NB4 (cell line): Measurements from ENCODE around the gene CX3CR1.

Source experiments
- MYC ChIP-seq: IDR thresholded peaks from 2 replicates; pipeline ENCODE4 v1.6.1; 2011; ENCODE audit warnings: low read depth, low read length
- POLR2A ChIP-seq: IDR thresholded peaks from 2 replicates; pipeline ENCODE4 v1.6.1; 2011; ENCODE audit warnings: mild to moderate bottlenecking; ENCODE audit not compliant: insufficient read length; ENCODE audit errors: extremely low read depth
- TF ChIP-seq, protein P1 (sequence below): IDR thresholded peaks from one replicate; pipeline ENCODE4 v1.5.1; 2012; ENCODE audit warnings: low read depth, low read length
- TF ChIP-seq, protein P2 (sequence below): IDR thresholded peaks from 2 replicates; pipeline ENCODE4 v1.6.1; 2011; ENCODE audit warnings: low read depth, low read length

DNA sequence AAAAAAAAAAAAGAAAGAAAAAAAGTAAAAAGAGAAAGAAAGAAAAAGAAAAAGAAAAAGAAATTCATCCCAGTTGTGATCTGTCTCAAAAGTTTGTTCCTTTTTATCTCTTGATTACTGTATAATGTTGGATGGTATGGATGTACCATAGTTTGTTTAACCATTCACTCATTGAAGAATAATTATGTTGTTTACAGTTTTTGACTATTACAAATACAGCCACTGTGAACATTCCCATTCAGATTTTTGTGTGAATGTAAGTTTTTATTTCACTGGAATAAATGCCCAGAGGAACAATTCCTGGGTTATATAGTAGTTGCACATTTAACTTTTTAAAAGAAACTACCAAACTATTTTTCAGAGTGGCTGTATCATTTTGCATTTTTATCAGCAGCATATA lies 39.4 kb upstream of the CX3CR1 start:
- TF ChIP-seq, protein P1, sequence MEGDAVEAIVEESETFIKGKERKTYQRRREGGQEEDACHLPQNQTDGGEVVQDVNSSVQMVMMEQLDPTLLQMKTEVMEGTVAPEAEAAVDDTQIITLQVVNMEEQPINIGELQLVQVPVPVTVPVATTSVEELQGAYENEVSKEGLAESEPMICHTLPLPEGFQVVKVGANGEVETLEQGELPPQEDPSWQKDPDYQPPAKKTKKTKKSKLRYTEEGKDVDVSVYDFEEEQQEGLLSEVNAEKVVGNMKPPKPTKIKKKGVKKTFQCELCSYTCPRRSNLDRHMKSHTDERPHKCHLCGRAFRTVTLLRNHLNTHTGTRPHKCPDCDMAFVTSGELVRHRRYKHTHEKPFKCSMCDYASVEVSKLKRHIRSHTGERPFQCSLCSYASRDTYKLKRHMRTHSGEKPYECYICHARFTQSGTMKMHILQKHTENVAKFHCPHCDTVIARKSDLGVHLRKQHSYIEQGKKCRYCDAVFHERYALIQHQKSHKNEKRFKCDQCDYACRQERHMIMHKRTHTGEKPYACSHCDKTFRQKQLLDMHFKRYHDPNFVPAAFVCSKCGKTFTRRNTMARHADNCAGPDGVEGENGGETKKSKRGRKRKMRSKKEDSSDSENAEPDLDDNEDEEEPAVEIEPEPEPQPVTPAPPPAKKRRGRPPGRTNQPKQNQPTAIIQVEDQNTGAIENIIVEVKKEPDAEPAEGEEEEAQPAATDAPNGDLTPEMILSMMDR = no peak
- no peak for TF ChIP-seq POLR2A
- TF ChIP-seq MYC = no peak
- TF ChIP-seq, protein P2, sequence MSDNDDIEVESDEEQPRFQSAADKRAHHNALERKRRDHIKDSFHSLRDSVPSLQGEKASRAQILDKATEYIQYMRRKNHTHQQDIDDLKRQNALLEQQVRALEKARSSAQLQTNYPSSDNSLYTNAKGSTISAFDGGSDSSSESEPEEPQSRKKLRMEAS = no peak
